HUES48 (cell line): ENCODE data around the gene OSBP.
"Not testable (repeated sequence)": the region's sequence is repeated elsewhere in the genome, so short reads cannot be mapped to it uniquely, and the experiment has no call there.

Experiments used
- H3K27ac ChIP-seq: one replicate; pipeline ENCODE4 v1.7.0; 2013; ENCODE audit warnings: low read depth, low read length, inconsistent platforms
- H3K27me3 ChIP-seq: 2 replicates; pipeline ENCODE4 v1.6.1; 2013; ENCODE audit warnings: mild to moderate bottlenecking, low read length; ENCODE audit not compliant: control insufficient read depth, insufficient read depth
- H3K36me3 ChIP-seq: 2 replicates; pipeline ENCODE4 v1.6.1; 2013; ENCODE audit warnings: low read length; ENCODE audit not compliant: control insufficient read depth, insufficient read depth
- H3K4me1 ChIP-seq: 2 replicates; pipeline ENCODE4 v1.6.1; 2013; ENCODE audit warnings: mild to moderate bottlenecking, low read length; ENCODE audit not compliant: control insufficient read depth, insufficient read depth
- H3K4me3 ChIP-seq: 2 replicates; pipeline ENCODE4 v1.5.1; 2013; ENCODE audit warnings: mild to moderate bottlenecking, low read depth, low read length
- H3K9ac ChIP-seq: 2 replicates; pipeline ENCODE4 v1.6.1; 2013; ENCODE audit warnings: mild to moderate bottlenecking, low read depth, low read length, moderate library complexity
- H3K9me3 ChIP-seq: 2 replicates; pipeline ENCODE4 v1.6.1; 2013; ENCODE audit warnings: low read length; ENCODE audit not compliant: control insufficient read depth, insufficient read depth

Gene OSBP

DNA sequence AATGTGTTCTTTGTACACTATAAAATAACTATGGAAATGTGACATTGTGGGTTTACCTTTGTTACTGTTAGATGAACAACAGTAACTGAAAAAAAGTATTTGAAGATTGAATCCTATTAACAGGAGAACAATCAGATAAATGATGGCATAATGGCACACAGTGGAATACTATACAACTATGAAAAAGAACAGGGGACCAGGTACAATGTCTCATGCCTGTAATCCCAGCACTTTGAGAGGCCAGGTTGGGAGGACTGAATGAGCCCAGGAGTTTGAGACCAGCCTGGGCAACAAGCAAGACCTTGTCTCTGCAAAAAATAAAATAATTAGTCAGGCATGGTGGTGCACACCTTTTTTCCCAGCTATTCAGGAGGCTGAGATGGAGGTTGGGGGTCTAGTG is 14.4 kb upstream of the OSBP start:
- H3K4me3 ChIP-seq, result no peak overlapping the region
- H3K27ac ChIP-seq, result no peak overlapping the region
- no peaks in the 10 kb centered on the region for H3K36me3 ChIP-seq
- no peaks in the 10 kb centered on the region for H3K27me3 ChIP-seq
- no peak overlapping the region for H3K9ac ChIP-seq
- H3K4me1 ChIP-seq, result peaks cover 6% of the 10 kb centered on the region; the same call in 1 of the 2 replicates
- no peaks in the 10 kb centered on the region for H3K9me3 ChIP-seq

DNA sequence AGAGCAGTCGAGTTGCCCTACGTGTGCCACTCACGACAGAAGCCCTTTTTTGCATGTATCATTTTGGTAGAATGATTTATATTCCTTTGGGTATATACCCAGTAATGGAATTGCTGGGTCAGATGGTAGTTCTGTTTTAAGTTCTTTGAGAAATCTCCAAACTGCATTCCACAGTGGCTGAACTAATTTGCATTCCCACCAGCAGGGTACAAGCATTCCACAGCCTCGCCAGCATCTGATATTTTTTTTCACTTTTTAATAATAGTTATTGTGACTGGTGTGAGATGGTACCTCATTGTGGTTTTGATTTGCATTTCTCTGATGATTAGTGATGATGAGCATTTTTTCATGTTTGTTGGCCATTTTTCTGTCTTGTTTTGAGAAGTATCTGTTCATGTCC is 11.4 kb upstream of the OSBP start:
- not testable (repeated sequence) for H3K27ac ChIP-seq, H3K9me3 ChIP-seq, H3K4me1 ChIP-seq, H3K36me3 ChIP-seq, H3K27me3 ChIP-seq, H3K9ac ChIP-seq, H3K4me3 ChIP-seq

DNA sequence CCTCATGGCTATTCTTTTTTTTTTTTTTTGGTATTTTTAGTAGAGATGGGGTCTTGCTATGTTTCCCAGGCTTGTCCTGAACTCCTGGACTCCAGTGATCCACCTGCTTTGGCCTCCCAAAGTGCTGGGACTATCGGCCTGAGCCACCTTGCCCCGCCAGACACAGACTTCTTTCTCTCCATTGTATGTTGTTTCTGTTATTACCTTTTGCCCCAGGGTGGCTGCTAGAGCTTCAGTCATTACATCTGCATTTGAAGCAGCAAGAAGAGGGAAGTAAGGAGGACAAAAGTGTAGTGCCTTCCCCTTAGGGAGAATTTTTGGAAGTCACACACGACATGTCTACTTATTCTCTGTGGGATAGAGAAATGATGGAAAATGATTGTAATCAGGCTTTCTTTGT is 10.1 kb upstream of the OSBP start:
- no peak overlapping the region for H3K4me3 ChIP-seq
- no peaks in the 10 kb centered on the region for H3K27me3 ChIP-seq
- no peaks in the 10 kb centered on the region for H3K9me3 ChIP-seq
- no peak overlapping the region for H3K9ac ChIP-seq
- no peaks in the 10 kb centered on the region for H3K36me3 ChIP-seq
- H3K4me1 ChIP-seq, result peaks cover 6% of the 10 kb centered on the region; the same call in 1 of the 2 replicates
- H3K27ac ChIP-seq, result no peak overlapping the region

DNA sequence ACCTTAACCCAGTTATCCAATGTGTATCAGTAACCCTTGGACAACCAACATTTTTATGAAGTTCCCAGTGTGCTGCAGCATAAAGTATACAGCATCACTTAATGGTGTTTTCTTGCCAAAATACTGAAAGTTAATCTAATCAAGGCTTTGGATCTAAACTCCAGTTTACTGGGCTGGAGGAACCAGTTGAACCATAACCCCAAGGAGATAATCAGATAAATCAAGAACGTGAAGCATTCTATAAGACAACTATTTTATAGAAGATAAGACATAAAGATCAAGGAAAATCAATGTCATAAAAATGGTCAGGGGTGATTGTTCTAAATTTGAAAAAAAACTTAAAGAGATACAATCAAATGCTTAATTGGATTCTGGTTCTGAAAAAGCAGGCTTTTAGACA is 2.3 kb upstream of the OSBP start:
- Histone ChIP-seq H3K27me3 (no peaks in the 10 kb centered on the region), H3K4me1 (peaks cover 8% of the 10 kb centered on the region), H3K4me3 (no peak overlapping the region), H3K9ac (no peak overlapping the region), H3K36me3 (0 out of 2 replicates have a peak, but pooled peaks cover 4% of the 10 kb centered on the region), H3K9me3 (no peaks in the 10 kb centered on the region), H3K27ac (no peak overlapping the region)

DNA sequence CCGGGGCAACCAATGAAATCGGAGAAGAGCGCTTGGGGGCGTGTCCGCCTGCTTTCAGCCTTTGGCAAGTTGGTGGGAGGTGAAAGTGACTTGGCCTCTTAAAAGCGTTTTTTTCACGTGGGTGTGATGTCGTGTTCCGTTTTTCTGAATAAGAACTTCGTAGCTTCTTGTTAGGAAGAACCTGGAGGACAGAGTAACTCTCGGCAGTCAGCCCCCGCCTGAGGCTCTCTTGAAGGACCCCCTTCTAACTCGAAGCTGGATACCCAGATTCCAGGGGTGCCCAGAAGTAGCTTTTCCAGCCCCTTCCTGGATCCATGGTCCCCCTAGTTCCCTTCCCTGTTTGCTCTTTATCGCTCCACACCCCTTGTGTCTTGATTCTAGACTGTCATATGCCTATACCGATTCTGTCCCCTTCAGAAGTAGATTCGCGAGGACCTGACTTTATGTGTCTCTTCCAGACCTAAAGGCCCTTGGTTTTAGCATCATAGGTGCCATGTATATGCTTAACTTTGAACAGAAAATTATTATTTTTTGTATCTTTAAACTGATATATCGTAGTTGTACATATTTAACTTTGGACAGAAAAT is 915 bp upstream of the OSBP start:
- Histone ChIP-seq H3K4me1 (peaks cover 8% of the 10 kb centered on the region), H3K36me3 (0 out of 2 replicates have a peak, but pooled peaks cover 4% of the 10 kb centered on the region), H3K9ac (peak overlapping the region; percentile 55), H3K27ac (peak overlapping the region; percentile 91), H3K27me3 (no peaks in the 10 kb centered on the region), H3K9me3 (no peaks in the 10 kb centered on the region), H3K4me3 (peak overlapping the region; percentile 73)

DNA sequence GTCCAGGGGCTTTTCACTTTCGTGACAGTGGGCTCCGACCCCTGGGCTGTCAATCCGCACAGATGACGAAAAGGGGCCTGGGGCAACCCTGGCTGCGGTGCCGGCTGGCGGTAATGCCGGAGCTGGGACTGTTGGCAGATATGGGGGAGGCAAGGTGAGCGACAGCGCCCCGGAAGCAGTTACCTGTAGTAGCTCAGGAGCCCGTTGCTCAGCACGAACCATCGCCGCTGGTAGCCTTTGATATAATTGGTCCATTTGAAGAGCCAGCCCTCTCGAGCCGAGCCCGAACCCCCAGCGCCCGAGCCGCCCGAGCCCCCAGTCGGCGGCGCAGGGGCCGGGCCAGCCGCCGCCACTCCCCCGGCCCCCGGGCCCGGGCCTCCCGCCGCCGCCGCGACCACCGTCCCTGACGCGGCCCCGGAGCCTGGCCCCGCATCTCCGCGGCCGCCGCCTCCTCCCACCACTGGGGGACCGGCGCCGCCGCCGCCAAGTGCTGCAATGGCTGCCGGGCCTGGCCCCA is 396 bp downstream of the OSBP start:
- Histone ChIP-seq H3K4me1 (peaks cover 8% of the 10 kb centered on the region), H3K9me3 (no peaks in the 10 kb centered on the region), H3K27me3 (no peaks in the 10 kb centered on the region), H3K36me3 (peaks cover 10% of the 10 kb centered on the region), H3K27ac (peak overlapping the region; percentile 91), H3K9ac (peak overlapping the region; percentile 73; the same call in 1 of the 2 replicates), H3K4me3 (peak overlapping the region; percentile 73)

DNA sequence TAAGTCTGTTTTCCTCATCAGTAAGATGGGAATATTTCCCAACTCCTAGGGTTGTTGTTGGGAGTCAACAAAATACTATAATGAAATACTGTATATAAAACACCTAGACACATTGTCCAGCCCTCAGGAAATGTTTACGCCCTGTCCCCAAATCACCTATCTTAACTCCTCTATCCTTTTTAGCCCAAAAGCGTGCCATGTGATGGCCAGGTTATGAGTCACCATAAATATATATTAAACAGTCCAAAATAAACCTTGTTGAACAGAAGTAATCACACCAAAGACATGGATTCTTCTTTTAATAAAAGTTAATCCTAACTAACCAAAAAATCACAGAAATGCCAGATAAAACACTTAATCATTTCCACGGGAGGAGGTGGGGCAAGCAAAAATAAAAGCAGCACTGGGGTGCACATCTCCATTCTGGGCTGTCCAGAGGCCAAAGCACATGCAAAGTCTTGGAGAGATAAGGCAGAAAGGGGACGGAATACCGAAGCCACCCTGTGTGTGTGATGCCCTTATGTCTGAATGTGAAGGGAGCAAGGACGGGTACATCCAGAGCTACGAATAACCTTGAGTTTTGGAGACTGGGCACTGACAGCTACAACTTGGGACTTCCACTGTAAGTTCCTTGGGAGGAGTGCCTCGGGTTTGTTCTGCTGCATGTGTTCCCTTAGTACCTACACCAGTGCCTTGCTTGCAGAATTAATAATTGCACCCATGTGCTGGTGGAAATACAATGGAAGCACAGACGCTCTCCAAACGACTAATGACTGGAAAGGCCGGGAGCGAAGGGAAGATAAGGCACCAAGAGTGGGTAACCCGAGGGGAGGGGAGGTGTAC is 1.1 kb downstream of the OSBP start:
- peak overlapping the region; percentile 8 for H3K27ac ChIP-seq

DNA sequence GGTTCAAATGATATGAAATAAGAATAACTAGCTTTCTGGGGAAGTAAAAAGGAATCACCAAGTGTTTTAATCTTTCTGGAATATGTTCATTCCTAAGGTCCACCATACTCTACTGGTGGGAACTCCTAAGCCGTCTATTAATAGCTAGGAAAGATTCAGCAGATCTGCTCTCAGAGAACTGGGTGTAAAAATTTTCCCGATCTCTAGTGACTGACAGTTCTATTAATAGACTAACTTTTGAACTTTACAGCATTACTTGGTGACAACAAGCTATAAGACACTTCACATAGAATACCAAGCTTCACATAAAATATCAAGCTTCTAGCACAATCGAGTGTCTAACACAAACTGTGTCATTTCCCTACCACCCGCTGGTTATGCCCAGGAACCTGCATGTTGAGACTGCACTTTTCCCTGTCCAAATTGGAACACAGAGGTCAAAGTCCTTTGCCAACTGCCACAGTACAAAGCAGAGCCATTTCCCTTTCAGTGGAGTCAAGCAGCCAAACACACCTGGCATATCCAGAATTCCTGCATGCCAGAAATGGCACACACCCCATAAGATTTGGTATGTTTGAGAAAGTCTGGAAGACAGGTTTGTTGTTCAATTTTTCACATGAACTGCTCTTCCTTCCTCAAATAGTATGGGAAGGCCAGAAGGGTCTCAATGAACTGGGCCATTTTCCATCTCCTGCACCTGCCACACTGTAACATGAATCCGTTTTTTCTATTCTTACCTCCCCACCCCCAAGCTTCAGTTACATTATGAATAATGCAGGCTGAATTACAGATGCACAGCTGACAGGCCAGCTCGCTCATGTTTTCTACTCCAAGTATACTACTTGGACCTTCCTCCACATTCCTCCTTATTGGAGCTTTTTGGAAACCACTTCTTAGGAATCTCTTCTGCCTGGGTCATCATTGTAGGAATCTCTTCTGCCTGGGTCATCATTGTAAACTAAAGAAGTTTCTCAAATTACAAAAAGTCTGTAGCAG is 3.7 kb downstream of the OSBP start:
- Histone ChIP-seq H3K36me3 (peaks cover 43% of the 10 kb centered on the region), H3K9me3 (no peaks in the 10 kb centered on the region), H3K4me1 (peaks cover 8% of the 10 kb centered on the region), H3K27me3 (no peaks in the 10 kb centered on the region), H3K4me3 (no peak overlapping the region), H3K9ac (no peak overlapping the region), H3K27ac (no peak overlapping the region)

More for the DNA sequence above, 1.1 kb downstream of the OSBP start:
- Histone ChIP-seq H3K4me3 (peak overlapping the region; percentile 73), H3K36me3 (peaks cover 17% of the 10 kb centered on the region), H3K4me1 (peaks cover 8% of the 10 kb centered on the region), H3K27me3 (no peaks in the 10 kb centered on the region), H3K9me3 (no peaks in the 10 kb centered on the region), H3K9ac (peak overlapping the region; percentile 73; the same call in 1 of the 2 replicates)

DNA sequence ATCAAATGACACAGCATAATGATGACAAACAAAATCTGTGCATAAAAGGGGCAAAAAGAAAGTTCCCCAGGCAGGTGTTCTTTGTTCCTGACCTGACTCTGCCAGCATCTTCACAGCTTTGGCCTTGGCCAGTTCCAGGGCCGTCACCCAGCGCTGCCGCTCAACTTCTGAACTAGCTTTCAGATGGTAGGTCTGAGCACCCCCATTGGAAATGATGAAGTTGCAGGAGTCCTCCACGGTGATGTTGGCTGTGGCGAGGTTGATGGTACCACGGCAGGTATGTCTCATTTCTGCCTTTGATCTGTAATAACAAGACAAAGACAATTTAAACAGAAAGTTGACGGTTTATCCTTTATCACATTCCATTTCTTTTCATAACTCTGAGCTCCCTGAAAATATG is 5.3 kb downstream of the OSBP start:
- Histone ChIP-seq H3K4me3 (no peak overlapping the region), H3K27ac (no peak overlapping the region), H3K9ac (no peak overlapping the region), H3K27me3 (no peaks in the 10 kb centered on the region), H3K36me3 (peaks cover 59% of the 10 kb centered on the region), H3K4me1 (peaks cover 8% of the 10 kb centered on the region), H3K9me3 (no peaks in the 10 kb centered on the region)

DNA sequence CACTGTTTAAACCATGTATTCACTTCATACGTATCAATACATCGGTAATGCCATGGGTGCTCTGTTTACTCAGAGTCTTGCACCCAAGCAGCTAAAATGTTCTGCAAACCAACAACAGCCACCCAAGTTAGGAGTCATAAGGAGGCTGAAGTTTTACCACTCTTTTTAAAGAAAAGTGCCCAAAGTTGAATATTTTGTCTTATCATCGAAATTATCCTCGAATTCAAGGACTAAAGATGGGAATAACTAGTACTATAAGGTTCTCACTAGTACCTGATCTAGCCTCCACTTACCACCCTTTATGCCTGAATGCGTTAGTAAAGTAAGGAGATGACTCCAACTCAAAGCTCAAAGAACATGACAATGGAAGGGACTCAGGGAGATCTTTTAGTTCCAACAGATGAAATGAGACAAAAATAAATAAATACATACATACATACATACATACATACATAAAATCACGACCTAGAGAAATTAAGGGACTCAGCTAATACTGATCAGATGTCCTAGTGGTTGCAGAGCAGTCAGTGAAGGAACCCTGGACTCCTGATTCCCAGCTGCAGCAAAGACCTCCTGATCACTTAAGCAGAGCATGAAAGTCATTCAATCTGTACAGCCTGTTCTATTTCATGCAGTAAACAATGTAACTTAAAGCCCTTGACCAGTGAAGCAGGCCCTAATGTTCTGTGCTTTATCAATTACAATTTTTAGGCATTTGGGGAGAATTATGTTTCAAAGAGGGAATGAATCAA is 7.7 kb downstream of the OSBP start:
- Histone ChIP-seq H3K27me3 (no peaks in the 10 kb centered on the region), H3K36me3 (peaks cover 72% of the 10 kb centered on the region), H3K9ac (no peak overlapping the region), H3K27ac (no peak overlapping the region), H3K4me3 (no peak overlapping the region), H3K9me3 (no peaks in the 10 kb centered on the region), H3K4me1 (no peaks in the 10 kb centered on the region)
